ENCODE measurements around the gene LOXHD1.

DNA sequence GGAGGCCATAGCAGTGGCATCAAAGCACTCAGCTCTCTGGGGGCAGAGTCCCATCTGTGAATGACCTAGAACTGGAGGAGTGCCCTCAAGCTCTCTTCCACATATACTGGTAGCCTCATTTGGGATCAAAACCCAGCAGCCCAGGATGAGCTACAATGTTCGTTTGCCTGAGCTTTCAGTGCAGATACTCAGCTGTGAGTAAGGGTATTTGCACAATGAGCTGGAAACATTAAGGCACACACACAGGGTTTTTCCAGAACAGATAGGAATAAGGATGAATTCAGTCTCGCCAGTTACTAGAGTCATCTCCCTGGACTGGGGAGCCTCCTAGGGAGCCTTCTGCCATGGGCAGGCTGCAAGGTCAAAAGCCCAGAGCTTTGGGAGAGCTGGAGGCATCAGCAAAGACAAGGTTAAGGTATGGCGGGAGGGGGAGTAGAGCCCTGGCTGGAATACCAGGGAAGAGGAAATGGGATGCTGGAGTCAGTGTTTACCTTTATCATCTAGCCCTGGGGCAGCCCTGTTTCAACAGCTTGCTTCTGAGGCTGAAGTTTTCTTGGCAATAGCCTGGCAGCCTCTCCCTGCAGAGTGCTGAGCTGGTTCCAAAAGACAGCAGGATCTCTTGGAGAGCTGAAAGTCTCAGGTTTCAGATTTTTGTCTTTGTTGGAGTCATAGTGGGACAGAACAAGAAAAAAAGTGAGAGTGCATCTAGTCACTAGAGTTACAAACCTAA lies 187.7 kb downstream of the LOXHD1 start:
- TF ChIP-seq NFRKB (IDR thresholded peaks at IDR 0.05) (no peak), ZNF384 (IDR thresholded peaks at IDR 0.05) (no peak), SP1 (IDR thresholded peaks at IDR 0.05) (no peak), FOXM1 (IDR thresholded peaks at IDR 0.05; ENCODE audit: borderline replicate concordance) (no peak), ARNT (IDR thresholded peaks at IDR 0.05) (no peak), LEF1 (IDR thresholded peaks at IDR 0.05; ENCODE audit: borderline replicate concordance) (no peak), TARDBP (IDR thresholded peaks at IDR 0.05) (no peak), SUZ12 (IDR thresholded peaks at IDR 0.05) (no peak), BHLHE40 (IDR thresholded peaks at IDR 0.05; ENCODE audit: borderline replicate concordance) (no peak), FOXK2 (IDR thresholded peaks at IDR 0.05) (no peak), ELF4 (IDR thresholded peaks at IDR 0.05) (no peak), L3MBTL2 (conservative IDR thresholded peaks at IDR 0.05) (no peak), CTBP1 (IDR thresholded peaks at IDR 0.05; ENCODE audit: borderline replicate concordance) (no peak)
- TF ChIP-seq, protein P1, sequence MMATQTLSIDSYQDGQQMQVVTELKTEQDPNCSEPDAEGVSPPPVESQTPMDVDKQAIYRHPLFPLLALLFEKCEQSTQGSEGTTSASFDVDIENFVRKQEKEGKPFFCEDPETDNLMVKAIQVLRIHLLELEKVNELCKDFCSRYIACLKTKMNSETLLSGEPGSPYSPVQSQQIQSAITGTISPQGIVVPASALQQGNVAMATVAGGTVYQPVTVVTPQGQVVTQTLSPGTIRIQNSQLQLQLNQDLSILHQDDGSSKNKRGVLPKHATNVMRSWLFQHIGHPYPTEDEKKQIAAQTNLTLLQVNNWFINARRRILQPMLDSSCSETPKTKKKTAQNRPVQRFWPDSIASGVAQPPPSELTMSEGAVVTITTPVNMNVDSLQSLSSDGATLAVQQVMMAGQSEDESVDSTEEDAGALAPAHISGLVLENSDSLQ (IDR thresholded peaks at IDR 0.05) = no peak

All from HEK293T (cell line).